ENCODE data around the gene DHRS4L2.

DHRS4L2 gene

GRCh38 chr14:24051176-24051788 lies 62.6 kb downstream of the DHRS4L2 start:
- DNase-seq (ENCODE audit: insufficient read length, low spot score): no peak
- no peak for FAIRE-seq

GRCh38 chr14:24051789-24052655 lies 63.3 kb downstream of the DHRS4L2 start, which contains the start of gene CARMIL3:
Gene CARMIL3, plus strand, starts transcription at chr14:24052009. Its CDS starts 145 bp downstream, at chr14:24052154.
- DNase-seq (ENCODE audit: insufficient read length, low spot score): peak; percentile 80
- FAIRE-seq: no peak

- DNase-seq (ENCODE audit: insufficient read length, low spot score): no peak
- FAIRE-seq: no peak
These were observed 64.2 kb downstream of the DHRS4L2 start for GRCh38 chr14:24052656-24053547.

- FAIRE-seq: no peak
- no peak for DNase-seq (ENCODE audit: insufficient read length, low spot score)
These were observed 65.0 kb downstream of the DHRS4L2 start for GRCh38 chr14:24053548-24054323.

- DNase-seq (ENCODE audit: insufficient read length, low spot score) (no peak), FAIRE-seq (no peak)
These were observed 65.6 kb downstream of the DHRS4L2 start for GRCh38 chr14:24054324-24054641.

GRCh38 chr14:24054646-24055045 lies 65.9 kb downstream of the DHRS4L2 start:
- no peak for FAIRE-seq
- DNase-seq (ENCODE audit: insufficient read length, low spot score): no peak

All from GM19239 (cell line).